Measurements from ENCODE around the gene AP5Z1. TPM values are rescaled to one million over a fixed set of nuclear protein-coding genes. Genes with fewer than 3 reads are reported as not detected.

The AP5Z1 gene
- total and polyA plus RNA-seq, 12 donors, result 8.4 to 188 (median 49.5) TPM

- intact Hi-C loops (cut with DNase I), result no loop called here
- WGBS, 4 donors, result 89 to 96% (median 93%) methylated on average over 17 to 60 of the region's 60 CpGs
- Histone ChIP-seq H3K27me3 (no peaks in the 10 kb centered on the region), H3K9me3 (replicated peaks in 1 of 3) (no peaks in the 10 kb centered on the region), H3K4me3 (no peak overlapping the region), H3K4me1 (replicated peaks in 1 of 2) (no peaks in the 10 kb centered on the region), H3K36me3 (replicated peaks in 1 of 2) (no peaks in the 10 kb centered on the region), H3K27ac (no peak overlapping the region)
- peak in 1 of 7 donors; percentile 13 for DNase-seq
- TF ChIP-seq, protein P1, sequence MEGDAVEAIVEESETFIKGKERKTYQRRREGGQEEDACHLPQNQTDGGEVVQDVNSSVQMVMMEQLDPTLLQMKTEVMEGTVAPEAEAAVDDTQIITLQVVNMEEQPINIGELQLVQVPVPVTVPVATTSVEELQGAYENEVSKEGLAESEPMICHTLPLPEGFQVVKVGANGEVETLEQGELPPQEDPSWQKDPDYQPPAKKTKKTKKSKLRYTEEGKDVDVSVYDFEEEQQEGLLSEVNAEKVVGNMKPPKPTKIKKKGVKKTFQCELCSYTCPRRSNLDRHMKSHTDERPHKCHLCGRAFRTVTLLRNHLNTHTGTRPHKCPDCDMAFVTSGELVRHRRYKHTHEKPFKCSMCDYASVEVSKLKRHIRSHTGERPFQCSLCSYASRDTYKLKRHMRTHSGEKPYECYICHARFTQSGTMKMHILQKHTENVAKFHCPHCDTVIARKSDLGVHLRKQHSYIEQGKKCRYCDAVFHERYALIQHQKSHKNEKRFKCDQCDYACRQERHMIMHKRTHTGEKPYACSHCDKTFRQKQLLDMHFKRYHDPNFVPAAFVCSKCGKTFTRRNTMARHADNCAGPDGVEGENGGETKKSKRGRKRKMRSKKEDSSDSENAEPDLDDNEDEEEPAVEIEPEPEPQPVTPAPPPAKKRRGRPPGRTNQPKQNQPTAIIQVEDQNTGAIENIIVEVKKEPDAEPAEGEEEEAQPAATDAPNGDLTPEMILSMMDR (IDR thresholded peaks at IDR 0.05), result no peak
- TF ChIP-seq POLR2A (IDR thresholded peaks at IDR 0.05), result no peak
Observed at GRCh38 chr7:4834601-4835397, 59.4 kb downstream of the AP5Z1 start.

DNA sequence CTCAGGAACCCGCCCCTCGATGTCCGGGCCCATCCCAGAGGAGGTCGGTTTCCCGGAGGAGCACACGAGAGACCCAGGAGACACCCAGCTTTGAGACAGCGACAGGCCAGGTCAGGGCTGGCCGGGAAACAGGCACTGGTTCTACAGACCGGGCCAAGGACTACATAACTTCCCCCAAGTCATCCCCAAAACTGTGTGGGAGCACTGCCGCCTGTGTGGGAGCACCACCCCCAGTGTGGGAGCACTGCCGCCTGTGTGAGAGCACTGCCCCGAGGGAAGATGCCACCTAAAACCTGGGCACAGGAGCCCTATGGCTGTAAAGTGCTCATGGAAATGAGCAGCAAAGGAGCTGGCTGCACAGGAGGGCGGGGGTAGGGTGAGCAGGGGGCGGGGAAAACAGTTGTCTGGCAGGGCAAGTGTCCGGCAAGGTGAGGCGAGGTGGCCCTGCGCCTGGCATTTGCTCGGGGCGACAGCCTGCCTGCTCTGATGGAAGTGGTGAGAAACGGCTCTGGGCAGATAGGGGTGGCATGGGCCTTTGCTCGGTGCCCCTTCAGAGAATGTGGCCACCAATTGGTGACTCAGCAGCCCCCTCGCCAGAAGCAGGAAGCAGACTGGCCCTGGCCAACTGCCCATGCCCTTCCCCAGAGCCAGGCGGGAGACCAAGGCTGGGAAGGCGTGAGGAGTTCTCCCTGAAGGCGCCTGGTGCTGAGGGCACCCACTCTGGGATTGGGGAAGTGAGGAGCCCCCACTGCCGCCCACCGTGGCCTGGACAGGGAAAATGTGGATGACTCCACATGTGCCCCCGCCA lies 60.2 kb downstream of the AP5Z1 start:
- H3K4me3 ChIP-seq, result no peak overlapping the region
- H3K4me1 ChIP-seq (replicated peaks in 1 of 2), result no peaks in the 10 kb centered on the region
- no peaks in the 10 kb centered on the region for H3K27me3 ChIP-seq
- no peaks in the 10 kb centered on the region for H3K36me3 ChIP-seq (replicated peaks in 1 of 2)
- intact Hi-C loops (cut with DNase I), result no loop called here
- no peaks in the 10 kb centered on the region for H3K9me3 ChIP-seq (replicated peaks in 1 of 3)
- no peak for TF ChIP-seq POLR2A (IDR thresholded peaks at IDR 0.05)
- TF ChIP-seq, protein P1 (IDR thresholded peaks at IDR 0.05), result no peak
- H3K27ac ChIP-seq, result no peak overlapping the region
- WGBS, 4 donors, result 86 to 89% (median 88%) methylated on average over 17 to 28 of the region's 28 CpGs
- no peak for DNase-seq

GRCh38 chr7:4836206-4836661 lies 60.8 kb downstream of the AP5Z1 start:
- intact Hi-C loops (cut with DNase I), result no loop called here
- 91 to 97% (median 93%) methylated on average over 12 to 30 of the region's 30 CpGs for WGBS, 4 donors
- Histone ChIP-seq H3K27ac (no peak overlapping the region), H3K4me1 (replicated peaks in 1 of 2) (no peaks in the 10 kb centered on the region), H3K36me3 (replicated peaks in 1 of 2) (no peaks in the 10 kb centered on the region), H3K27me3 (no peaks in the 10 kb centered on the region), H3K9me3 (replicated peaks in 1 of 3) (no peaks in the 10 kb centered on the region), H3K4me3 (no peak overlapping the region)
- DNase-seq, result no peak
- TF ChIP-seq, protein P1 (IDR thresholded peaks at IDR 0.05), result no peak
- no peak for TF ChIP-seq POLR2A (IDR thresholded peaks at IDR 0.05)

- no peak for TF ChIP-seq POLR2A (IDR thresholded peaks at IDR 0.05)
- TF ChIP-seq, protein P1 (IDR thresholded peaks at IDR 0.05), result no peak
- no peaks in the 10 kb centered on the region for H3K4me1 ChIP-seq (replicated peaks in 1 of 2)
- H3K27ac ChIP-seq, result peak overlapping the region in 1 of 5 donors; percentile 5
- H3K27me3 ChIP-seq, result no peaks in the 10 kb centered on the region
- peak in 1 of 7 donors; percentile 58 for DNase-seq
- no peaks in the 10 kb centered on the region for H3K36me3 ChIP-seq (replicated peaks in 1 of 2)
- WGBS, 4 donors, result 63 to 69% (median 65%) methylated on average over 12 to 22 of the region's 22 CpGs
- no peaks in the 10 kb centered on the region for H3K9me3 ChIP-seq (replicated peaks in 1 of 3)
- intact Hi-C loops (cut with DNase I), result no loop called here
- H3K4me3 ChIP-seq, result no peak overlapping the region
Observed at GRCh38 chr7:4837041-4837802, 61.8 kb downstream of the AP5Z1 start.

Measured in adrenal gland (tissue), 12 donors.